Measurements from ENCODE around the gene COL3A1. TPM values are rescaled to one million over a fixed set of nuclear protein-coding genes. Genes with fewer than 3 reads are reported as not detected.

The COL3A1 gene
- total and polyA plus RNA-seq, 2 experiments from 2014 or later, result 0.17 to 0.31 TPM

DNA sequence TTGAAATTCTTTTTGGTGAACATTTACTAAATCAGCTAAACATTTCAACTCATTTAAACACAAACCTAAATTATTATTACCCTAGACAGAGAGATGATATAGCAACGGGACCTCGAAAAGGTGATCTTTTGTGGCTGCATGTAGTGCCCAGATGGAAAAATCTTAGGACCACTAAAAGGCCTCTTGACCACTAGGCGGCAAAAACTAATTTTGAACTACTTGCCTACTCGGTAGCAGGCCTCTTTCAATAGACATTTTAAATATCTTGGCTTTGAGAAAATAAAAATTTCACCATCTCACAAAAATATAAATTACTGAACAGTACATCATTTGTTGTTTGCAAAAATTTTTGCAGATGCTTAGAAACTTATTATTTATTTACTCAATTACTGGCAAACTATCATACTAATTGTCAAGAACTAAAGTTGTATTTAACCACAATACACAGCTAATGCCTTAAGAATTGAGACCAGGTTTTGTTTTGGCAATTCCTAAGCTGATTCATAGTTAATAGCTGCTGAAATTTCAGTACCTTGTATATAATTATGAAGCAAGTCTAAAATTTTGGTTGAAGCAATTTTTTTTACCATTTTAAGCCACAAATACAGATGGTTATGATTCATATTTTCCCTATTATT lies 9.4 kb downstream of the COL3A1 start:
- no peak overlapping the region for H3K27ac Mint-ChIP-seq
- H3F3A ChIP-seq (replicated peaks; ENCODE audit: low read depth), result no peaks in the 10 kb centered on the region
- DNase-seq (ENCODE audit: low spot score) (peak; percentile 72), ATAC-seq (peak; percentile 56)
- no peaks in the 10 kb centered on the region for H3K9me2 ChIP-seq (ENCODE audit: insufficient read depth)
- H3K4me3 ChIP-seq, result no peak overlapping the region
- no peaks in the 10 kb centered on the region for H3K27me3 Mint-ChIP-seq (ENCODE audit: insufficient read depth, low read depth, poor library complexity)
- H3K4me2 ChIP-seq, result no peak overlapping the region
- no peak overlapping the region for H3K27ac ChIP-seq (ENCODE audit: low read depth)
- no peak overlapping the region for H3K4me3 Mint-ChIP-seq
- H3K4me1 ChIP-seq (ENCODE audit: insufficient read depth), result no peaks in the 10 kb centered on the region
- no peaks in the 10 kb centered on the region for H3K9me3 Mint-ChIP-seq
- no peaks in the 10 kb centered on the region for H3K36me3 Mint-ChIP-seq (ENCODE audit: low read depth)
- no peaks in the 10 kb centered on the region for H3K79me2 ChIP-seq (replicated peaks; ENCODE audit: insufficient read depth)
- no peaks in the 10 kb centered on the region for H3K36me3 ChIP-seq (ENCODE audit: insufficient read depth)
- TF ChIP-seq ZNF114 (CRISPR knock-in tag; IDR thresholded peaks at IDR 0.05), result no peak
- TF ChIP-seq, protein P1, sequence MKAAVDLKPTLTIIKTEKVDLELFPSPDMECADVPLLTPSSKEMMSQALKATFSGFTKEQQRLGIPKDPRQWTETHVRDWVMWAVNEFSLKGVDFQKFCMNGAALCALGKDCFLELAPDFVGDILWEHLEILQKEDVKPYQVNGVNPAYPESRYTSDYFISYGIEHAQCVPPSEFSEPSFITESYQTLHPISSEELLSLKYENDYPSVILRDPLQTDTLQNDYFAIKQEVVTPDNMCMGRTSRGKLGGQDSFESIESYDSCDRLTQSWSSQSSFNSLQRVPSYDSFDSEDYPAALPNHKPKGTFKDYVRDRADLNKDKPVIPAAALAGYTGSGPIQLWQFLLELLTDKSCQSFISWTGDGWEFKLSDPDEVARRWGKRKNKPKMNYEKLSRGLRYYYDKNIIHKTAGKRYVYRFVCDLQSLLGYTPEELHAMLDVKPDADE (IDR thresholded peaks at IDR 0.05), result no peak
- TF ChIP-seq, protein P2, sequence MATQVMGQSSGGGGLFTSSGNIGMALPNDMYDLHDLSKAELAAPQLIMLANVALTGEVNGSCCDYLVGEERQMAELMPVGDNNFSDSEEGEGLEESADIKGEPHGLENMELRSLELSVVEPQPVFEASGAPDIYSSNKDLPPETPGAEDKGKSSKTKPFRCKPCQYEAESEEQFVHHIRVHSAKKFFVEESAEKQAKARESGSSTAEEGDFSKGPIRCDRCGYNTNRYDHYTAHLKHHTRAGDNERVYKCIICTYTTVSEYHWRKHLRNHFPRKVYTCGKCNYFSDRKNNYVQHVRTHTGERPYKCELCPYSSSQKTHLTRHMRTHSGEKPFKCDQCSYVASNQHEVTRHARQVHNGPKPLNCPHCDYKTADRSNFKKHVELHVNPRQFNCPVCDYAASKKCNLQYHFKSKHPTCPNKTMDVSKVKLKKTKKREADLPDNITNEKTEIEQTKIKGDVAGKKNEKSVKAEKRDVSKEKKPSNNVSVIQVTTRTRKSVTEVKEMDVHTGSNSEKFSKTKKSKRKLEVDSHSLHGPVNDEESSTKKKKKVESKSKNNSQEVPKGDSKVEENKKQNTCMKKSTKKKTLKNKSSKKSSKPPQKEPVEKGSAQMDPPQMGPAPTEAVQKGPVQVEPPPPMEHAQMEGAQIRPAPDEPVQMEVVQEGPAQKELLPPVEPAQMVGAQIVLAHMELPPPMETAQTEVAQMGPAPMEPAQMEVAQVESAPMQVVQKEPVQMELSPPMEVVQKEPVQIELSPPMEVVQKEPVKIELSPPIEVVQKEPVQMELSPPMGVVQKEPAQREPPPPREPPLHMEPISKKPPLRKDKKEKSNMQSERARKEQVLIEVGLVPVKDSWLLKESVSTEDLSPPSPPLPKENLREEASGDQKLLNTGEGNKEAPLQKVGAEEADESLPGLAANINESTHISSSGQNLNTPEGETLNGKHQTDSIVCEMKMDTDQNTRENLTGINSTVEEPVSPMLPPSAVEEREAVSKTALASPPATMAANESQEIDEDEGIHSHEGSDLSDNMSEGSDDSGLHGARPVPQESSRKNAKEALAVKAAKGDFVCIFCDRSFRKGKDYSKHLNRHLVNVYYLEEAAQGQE (IDR thresholded peaks at IDR 0.05; ENCODE audit: unreplicated experiment), result no peak
- no peak for TF ChIP-seq JUNB (IDR thresholded peaks at IDR 0.05; ENCODE audit: unreplicated experiment)
- no peak for TF ChIP-seq EZH2phosphoT487 (IDR thresholded peaks at IDR 0.05; ENCODE audit: unreplicated experiment)
- TF ChIP-seq POLR2AphosphoS5 (IDR thresholded peaks at IDR 0.05; ENCODE audit: low read depth), result no peak
- TF ChIP-seq EZH2 (IDR thresholded peaks at IDR 0.05; ENCODE audit: low read depth, unreplicated experiment), result no peak
- TF ChIP-seq, protein P3, sequence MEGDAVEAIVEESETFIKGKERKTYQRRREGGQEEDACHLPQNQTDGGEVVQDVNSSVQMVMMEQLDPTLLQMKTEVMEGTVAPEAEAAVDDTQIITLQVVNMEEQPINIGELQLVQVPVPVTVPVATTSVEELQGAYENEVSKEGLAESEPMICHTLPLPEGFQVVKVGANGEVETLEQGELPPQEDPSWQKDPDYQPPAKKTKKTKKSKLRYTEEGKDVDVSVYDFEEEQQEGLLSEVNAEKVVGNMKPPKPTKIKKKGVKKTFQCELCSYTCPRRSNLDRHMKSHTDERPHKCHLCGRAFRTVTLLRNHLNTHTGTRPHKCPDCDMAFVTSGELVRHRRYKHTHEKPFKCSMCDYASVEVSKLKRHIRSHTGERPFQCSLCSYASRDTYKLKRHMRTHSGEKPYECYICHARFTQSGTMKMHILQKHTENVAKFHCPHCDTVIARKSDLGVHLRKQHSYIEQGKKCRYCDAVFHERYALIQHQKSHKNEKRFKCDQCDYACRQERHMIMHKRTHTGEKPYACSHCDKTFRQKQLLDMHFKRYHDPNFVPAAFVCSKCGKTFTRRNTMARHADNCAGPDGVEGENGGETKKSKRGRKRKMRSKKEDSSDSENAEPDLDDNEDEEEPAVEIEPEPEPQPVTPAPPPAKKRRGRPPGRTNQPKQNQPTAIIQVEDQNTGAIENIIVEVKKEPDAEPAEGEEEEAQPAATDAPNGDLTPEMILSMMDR (conservative IDR thresholded peaks at IDR 0.05; ENCODE audit: low read depth in 2 of 2), result peak; percentile 53 to 68
- TF ChIP-seq STAT1 (IDR thresholded peaks at IDR 0.05; ENCODE audit: unreplicated experiment), result no peak
- no peak overlapping the region for H2AFZ ChIP-seq
- no peaks in the 10 kb centered on the region for H4K20me1 ChIP-seq (replicated peaks; ENCODE audit: insufficient read depth)
- H3K27me3 ChIP-seq (ENCODE audit: insufficient read depth), result no peaks in the 10 kb centered on the region
- H3K4me1 Mint-ChIP-seq, result no peaks in the 10 kb centered on the region
